Measurements from ENCODE around the gene LSM6.

LSM6 gene

GRCh38 chr4:146175541-146176453, at the start of gene LSM6:
LSM6 (plus strand) TSS chr4:146175718; CDS start chr4:146182922, 7,204 bp downstream.
- TF ChIP-seq CTCF (IDR thresholded peaks at IDR 0.05; ENCODE audit: low read depth, low read length): no peak
- DNase-seq (ENCODE audit: extremely low read depth, low read depth): peak; percentile 61

- DNase-seq (ENCODE audit: extremely low read depth, low read depth): no peak
- no peak for TF ChIP-seq CTCF (IDR thresholded peaks at IDR 0.05; ENCODE audit: low read depth, low read length)
Measured at GRCh38 chr4:146132445-146132844, 43.1 kb upstream of the LSM6 start.

DNA sequence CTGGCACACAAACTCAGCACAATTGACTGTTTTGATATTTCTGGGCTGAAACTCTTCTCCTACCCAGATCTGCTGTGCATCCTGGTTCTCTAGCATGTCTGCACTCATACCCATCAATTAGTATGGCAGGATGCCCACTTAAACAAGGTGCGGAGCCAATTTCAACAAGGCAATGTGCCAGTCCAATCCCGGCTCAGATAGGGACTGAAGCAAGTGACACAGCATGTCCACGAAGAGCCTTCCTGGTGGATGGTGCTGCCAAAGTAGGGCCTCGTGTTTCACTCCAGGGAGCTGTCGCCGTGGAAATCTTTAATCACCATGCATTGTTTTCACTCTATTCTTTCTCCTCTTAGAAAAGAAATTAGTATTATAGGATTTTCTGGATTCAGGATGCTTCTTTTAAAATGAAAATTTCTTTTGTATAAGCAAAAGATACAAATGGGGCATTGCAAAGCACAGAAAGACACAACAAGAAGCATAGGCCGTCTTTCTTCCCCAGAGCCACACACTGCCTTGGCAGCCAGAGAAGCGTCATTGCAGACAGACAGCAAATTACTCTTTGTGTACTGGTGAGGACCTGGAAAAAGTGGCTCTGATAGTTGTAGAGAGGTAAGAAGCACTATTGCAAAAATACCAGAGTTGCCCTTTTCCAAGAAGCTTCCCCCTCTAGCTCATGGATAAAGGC, 40.6 kb upstream of the LSM6 start:
- no peak for DNase-seq (ENCODE audit: extremely low read depth, low read depth)
- TF ChIP-seq CTCF (IDR thresholded peaks at IDR 0.05; ENCODE audit: low read depth, low read length): no peak

DNA sequence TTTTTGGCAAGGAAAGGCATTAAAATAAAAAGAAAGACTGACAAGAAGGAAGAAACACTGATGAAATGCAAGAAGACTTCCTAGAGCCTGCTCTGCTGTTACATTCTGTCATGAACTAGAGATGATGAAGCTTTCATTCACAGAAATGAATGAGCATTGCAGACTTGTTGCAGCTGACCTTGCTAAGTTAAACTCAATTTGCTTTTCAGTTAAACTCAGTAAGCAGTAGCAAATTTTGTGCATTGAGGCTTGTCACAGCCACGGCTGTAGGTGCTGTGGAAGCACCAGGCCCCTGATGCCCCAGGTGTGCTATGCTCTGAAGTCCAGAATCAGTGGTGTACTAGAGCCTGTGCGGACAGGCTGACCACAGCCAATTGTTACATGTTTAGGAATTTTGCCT, 39.6 kb upstream of the LSM6 start:
- DNase-seq (ENCODE audit: extremely low read depth, low read depth): no peak
- TF ChIP-seq CTCF (IDR thresholded peaks at IDR 0.05; ENCODE audit: low read depth, low read length): no peak

DNA sequence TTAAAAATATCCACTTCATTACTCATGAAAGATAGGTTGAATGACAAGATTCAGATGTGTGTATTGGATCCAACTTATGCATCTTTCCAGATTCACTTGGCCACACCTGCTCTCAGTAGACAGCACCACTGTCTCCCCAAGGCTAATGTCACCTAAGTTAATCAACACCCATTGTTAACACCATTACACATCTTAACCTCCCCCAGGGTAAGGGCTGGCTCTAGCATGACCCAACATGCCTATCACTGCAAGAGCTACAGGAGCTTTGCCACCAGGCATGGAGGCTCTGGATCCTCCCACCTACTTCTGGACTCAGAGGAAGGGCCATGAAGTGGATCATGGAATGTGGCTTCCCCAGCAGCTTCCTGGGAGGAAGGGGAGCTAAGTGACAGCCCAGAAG, 32.8 kb upstream of the LSM6 start:
- no peak for TF ChIP-seq CTCF (IDR thresholded peaks at IDR 0.05; ENCODE audit: low read depth, low read length)

GRCh38 chr4:146143888-146144287, 31.6 kb upstream of the LSM6 start:
- no peak for TF ChIP-seq CTCF (IDR thresholded peaks at IDR 0.05; ENCODE audit: low read depth, low read length)

More for the DNA sequence above, 32.8 kb upstream of the LSM6 start:
- DNase-seq (ENCODE audit: extremely low read depth, low read depth): no peak

GRCh38 chr4:146146918-146147317, 28.6 kb upstream of the LSM6 start:
- no peak for TF ChIP-seq CTCF (IDR thresholded peaks at IDR 0.05; ENCODE audit: low read depth, low read length)

More at GRCh38 chr4:146143888-146144287, 31.6 kb upstream of the LSM6 start:
- no peak for DNase-seq (ENCODE audit: extremely low read depth, low read depth)

More at GRCh38 chr4:146146918-146147317, 28.6 kb upstream of the LSM6 start:
- no peak for DNase-seq (ENCODE audit: extremely low read depth, low read depth)
